Liver (tissue), 9 donors: ENCODE results near the gene BORCS5. TPM values are rescaled to one million over a fixed set of nuclear protein-coding genes. Genes with fewer than 3 reads are reported as not detected.

Experiments used
- DNase-seq: peaks from one replicate; pipeline ENCODE4 v3.0.0-alpha.2; 2017; ENCODE audit warnings: low spot score
- H3K27ac ChIP-seq, 2 donors: one replicate each; pipeline ENCODE4 v1.7.0; 2013; ENCODE audit warnings: inconsistent platforms in 2 of 2, low read length in 2 of 2, control low read depth in 1 of 2, low read depth in 1 of 2, mild to moderate bottlenecking in 1 of 2
- H3K27me3 ChIP-seq, 4 donors: one replicate each; pipeline versions ENCODE4 v1.6.1 to v1.7.0; 2013; ENCODE audit warnings: low read length in 3 of 4, inconsistent platforms in 1 of 4, mild to moderate bottlenecking in 1 of 4, moderate library complexity in 1 of 4; ENCODE audit not compliant: control insufficient read depth in 4 of 4, insufficient read depth in 4 of 4
- H3K36me3 ChIP-seq, 4 donors: one replicate each; pipeline versions ENCODE4 v1.6.1 to v1.7.0; 2013; ENCODE audit warnings: low read length in 3 of 4, mild to moderate bottlenecking in 3 of 4, low read depth in 1 of 4, moderate library complexity in 1 of 4; ENCODE audit not compliant: control insufficient read depth in 4 of 4, insufficient read depth in 3 of 4
- H3K4me1 ChIP-seq, 4 donors: one replicate each; pipeline versions ENCODE4 v1.6.1 to v1.7.0; 2013; ENCODE audit warnings: low read length in 3 of 4, mild to moderate bottlenecking in 3 of 4, moderate library complexity in 1 of 4; ENCODE audit not compliant: control insufficient read depth in 4 of 4, insufficient read depth in 4 of 4
- H3K4me3 ChIP-seq, 3 donors: one replicate each; pipeline versions ENCODE4 v1.6.1 to v1.7.0; 2013; ENCODE audit warnings: low read length in 3 of 3, control low read depth in 1 of 3, low read depth in 1 of 3, mild to moderate bottlenecking in 1 of 3
- H3K9ac ChIP-seq, 2 donors: one replicate each; pipeline ENCODE4 v1.7.0; 2013; ENCODE audit warnings: low read length in 2 of 2, mild to moderate bottlenecking in 2 of 2, moderate library complexity in 2 of 2, control low read depth in 1 of 2, low read depth in 1 of 2
- H3K9me3 ChIP-seq, 4 donors: one replicate each; pipeline versions ENCODE4 v1.6.1 to v1.7.0; 2013; ENCODE audit warnings: low read length in 3 of 4; ENCODE audit not compliant: control insufficient read depth in 4 of 4
- EGR1 ChIP-seq, 2 donors: IDR thresholded peaks; 2 replicates each; pipeline ENCODE4 v1.6.1; 2016 to 2018; ENCODE audit warnings: antibody characterized with exemption in 2 of 2, low read depth in 2 of 2
- FOXA1 ChIP-seq: IDR thresholded peaks from 2 replicates; pipeline ENCODE4 v1.6.1; 2016; ENCODE audit warnings: antibody characterized with exemption
- FOXA2 ChIP-seq: IDR thresholded peaks from 2 replicates; pipeline ENCODE4 v1.6.1; 2016; ENCODE audit warnings: antibody characterized with exemption
- GABPA ChIP-seq, 2 donors: IDR thresholded peaks in 1 of 2; conservative IDR thresholded peaks in 1 of 2; 2 replicates each; pipeline ENCODE4 v1.6.1; 2016; ENCODE audit warnings: antibody characterized with exemption in 2 of 2, mild to moderate bottlenecking in 1 of 2, moderate library complexity in 1 of 2
- HNF4A ChIP-seq, 2 donors: conservative IDR thresholded peaks; 2 replicates each; pipeline ENCODE4 v1.6.1; 2016; ENCODE audit warnings: antibody characterized with exemption in 2 of 2, mild to moderate bottlenecking in 2 of 2
- HNF4G ChIP-seq: IDR thresholded peaks from 2 replicates; pipeline ENCODE4 v1.6.1; 2016; ENCODE audit warnings: antibody characterized with exemption
- JUND ChIP-seq, 2 donors: IDR thresholded peaks; 2 replicates each; pipeline ENCODE4 v1.6.1; 2016; ENCODE audit warnings: antibody characterized with exemption in 2 of 2
- NR2F2 ChIP-seq: IDR thresholded peaks from 2 replicates; pipeline ENCODE4 v1.6.1; 2016; ENCODE audit warnings: antibody characterized with exemption
- RAD21 ChIP-seq, 2 donors: IDR thresholded peaks; 2 replicates each; pipeline ENCODE4 v1.6.1; 2016; ENCODE audit warnings: antibody characterized with exemption in 2 of 2, mild to moderate bottlenecking in 2 of 2
- RXRA ChIP-seq, 2 donors: IDR thresholded peaks; 2 replicates each; pipeline ENCODE4 v1.6.1; 2017 to 2018; ENCODE audit warnings: antibody characterized with exemption in 2 of 2, mild to moderate bottlenecking in 1 of 2
- SP1 ChIP-seq: IDR thresholded peaks from 2 replicates; pipeline ENCODE4 v1.6.1; 2018; ENCODE audit warnings: antibody characterized with exemption, mild to moderate bottlenecking
- TAF1 ChIP-seq: conservative IDR thresholded peaks from 2 replicates; pipeline ENCODE4 v1.6.1; 2016; ENCODE audit warnings: antibody characterized with exemption, mild to moderate bottlenecking
- YY1 ChIP-seq: IDR thresholded peaks from 2 replicates; pipeline ENCODE4 v1.6.1; 2016; ENCODE audit warnings: antibody characterized with exemption, mild to moderate bottlenecking
- WGBS: extraction: QIAGEN DNeasy Blood & Tissue Kit; methylation state at CpG from one replicate; pipeline ENCODE4 v1.1.7; 2013; 5-methylcytosine and 5-hydroxymethylcytosine counted together
- polyA plus RNA-seq, 2 donors: library from polyadenylated mRNA; stranded (reverse) in 1 of 2; unstranded in 1 of 2; fragments of 200-250 nt in 1 of 2; fragments of >200 nt in 1 of 2; fragmentation: Nextera tagmentation in 1 of 2; extraction: Ambion mirVana in 1 of 2; gene quantifications; one replicate each; pipeline versions ENCODE4 v1.2.1 to v1.2.3, GENCODE V29; 2013 to 2015
- total RNA-seq, 2 donors: library from RNA; depleted of rRNA; stranded (reverse); fragments of >200 nt; gene quantifications; one replicate each; pipeline ENCODE4 v1.2.3, GENCODE V29; 2014
- TF ChIP-seq, protein P1 (sequence below): IDR thresholded peaks from 2 replicates; pipeline ENCODE4 v1.6.1; 2016; ENCODE audit warnings: antibody characterized with exemption
- TF ChIP-seq, protein P2 (sequence below): IDR thresholded peaks from 2 replicates; pipeline ENCODE4 v1.6.1; 2016; ENCODE audit warnings: antibody characterized with exemption
- TF ChIP-seq, protein P3 (sequence below): IDR thresholded peaks from 2 replicates; pipeline ENCODE4 v1.6.1; 2016; ENCODE audit warnings: antibody characterized with exemption, mild to moderate bottlenecking
- TF ChIP-seq, protein P4 (sequence below): IDR thresholded peaks from 2 replicates; pipeline ENCODE4 v1.6.1; 2016; ENCODE audit warnings: antibody characterized with exemption
- TF ChIP-seq, protein P5 (sequence below): fragments of 150-350 bp; IDR thresholded peaks from 2 replicates; pipeline ENCODE4 v1.5.1; 2017; ENCODE audit warnings: improper control_type of control experiment, low read depth, low read length; ENCODE audit not compliant: missing input control
- donor health status: healthy.
- donor health status: healthy.
- donor health status: healthy.
- donor health status: healthy.
- donor health status: healthy.

BORCS5 gene
- total and polyA plus RNA-seq, 4 donors = 4.5 to 11.4 (median 8.1) TPM

DNA sequence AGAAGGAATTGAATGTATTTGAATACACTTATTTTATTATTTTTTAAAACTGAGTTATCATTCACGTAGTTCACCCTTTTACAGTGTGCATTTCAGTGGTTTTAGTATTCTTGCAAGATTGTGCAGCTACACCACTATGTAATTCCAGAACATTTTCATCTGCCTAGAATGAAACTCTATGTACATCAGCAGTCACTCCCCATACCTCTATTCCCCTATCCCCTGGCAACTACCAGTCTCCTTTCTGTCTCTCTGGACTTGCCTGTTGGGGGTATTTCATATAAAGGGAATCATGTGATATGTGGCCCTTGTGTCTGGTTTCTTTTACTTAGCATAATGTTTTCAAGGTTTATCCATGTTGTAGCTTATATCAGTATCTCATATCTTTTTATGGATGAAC is 96.8 kb downstream of the BORCS5 start:
- no peak overlapping the region for H3K9ac ChIP-seq
- 100% methylated on average over 1 of the region's 1 CpG for WGBS
- H3K27ac ChIP-seq = no peak overlapping the region
- DNase-seq = no peak
- no peaks in the 10 kb centered on the region for H3K36me3 ChIP-seq
- H3K9me3 ChIP-seq = no peaks in the 10 kb centered on the region
- peaks cover 2 to 20% (median 9%) of the 10 kb centered on the region in 4 donors for H3K4me1 ChIP-seq
- TF ChIP-seq HNF4G (no peak), JUND (IDR thresholded peaks at IDR 0.05) (no peak), GABPA (IDR thresholded peaks at IDR 0.05 in 1 of 2, conservative IDR thresholded peaks at IDR 0.05 in 1 of 2) (no peak), HNF4A (conservative IDR thresholded peaks at IDR 0.05) (no peak), RXRA (IDR thresholded peaks at IDR 0.05) (no peak), YY1 (no peak), RAD21 (IDR thresholded peaks at IDR 0.05) (no peak), FOXA2 (no peak), SP1 (no peak), EGR1 (IDR thresholded peaks at IDR 0.05; ENCODE audit: low read depth in 2 of 2) (no peak), FOXA1 (no peak), TAF1 (no peak), NR2F2 (no peak)
- TF ChIP-seq, protein P1, sequence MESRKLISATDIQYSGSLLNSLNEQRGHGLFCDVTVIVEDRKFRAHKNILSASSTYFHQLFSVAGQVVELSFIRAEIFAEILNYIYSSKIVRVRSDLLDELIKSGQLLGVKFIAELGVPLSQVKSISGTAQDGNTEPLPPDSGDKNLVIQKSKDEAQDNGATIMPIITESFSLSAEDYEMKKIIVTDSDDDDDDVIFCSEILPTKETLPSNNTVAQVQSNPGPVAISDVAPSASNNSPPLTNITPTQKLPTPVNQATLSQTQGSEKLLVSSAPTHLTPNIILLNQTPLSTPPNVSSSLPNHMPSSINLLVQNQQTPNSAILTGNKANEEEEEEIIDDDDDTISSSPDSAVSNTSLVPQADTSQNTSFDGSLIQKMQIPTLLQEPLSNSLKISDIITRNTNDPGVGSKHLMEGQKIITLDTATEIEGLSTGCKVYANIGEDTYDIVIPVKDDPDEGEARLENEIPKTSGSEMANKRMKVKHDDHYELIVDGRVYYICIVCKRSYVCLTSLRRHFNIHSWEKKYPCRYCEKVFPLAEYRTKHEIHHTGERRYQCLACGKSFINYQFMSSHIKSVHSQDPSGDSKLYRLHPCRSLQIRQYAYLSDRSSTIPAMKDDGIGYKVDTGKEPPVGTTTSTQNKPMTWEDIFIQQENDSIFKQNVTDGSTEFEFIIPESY = no peak
- TF ChIP-seq, protein P2, sequence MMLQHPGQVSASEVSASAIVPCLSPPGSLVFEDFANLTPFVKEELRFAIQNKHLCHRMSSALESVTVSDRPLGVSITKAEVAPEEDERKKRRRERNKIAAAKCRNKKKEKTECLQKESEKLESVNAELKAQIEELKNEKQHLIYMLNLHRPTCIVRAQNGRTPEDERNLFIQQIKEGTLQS = no peak
- TF ChIP-seq, protein P3, sequence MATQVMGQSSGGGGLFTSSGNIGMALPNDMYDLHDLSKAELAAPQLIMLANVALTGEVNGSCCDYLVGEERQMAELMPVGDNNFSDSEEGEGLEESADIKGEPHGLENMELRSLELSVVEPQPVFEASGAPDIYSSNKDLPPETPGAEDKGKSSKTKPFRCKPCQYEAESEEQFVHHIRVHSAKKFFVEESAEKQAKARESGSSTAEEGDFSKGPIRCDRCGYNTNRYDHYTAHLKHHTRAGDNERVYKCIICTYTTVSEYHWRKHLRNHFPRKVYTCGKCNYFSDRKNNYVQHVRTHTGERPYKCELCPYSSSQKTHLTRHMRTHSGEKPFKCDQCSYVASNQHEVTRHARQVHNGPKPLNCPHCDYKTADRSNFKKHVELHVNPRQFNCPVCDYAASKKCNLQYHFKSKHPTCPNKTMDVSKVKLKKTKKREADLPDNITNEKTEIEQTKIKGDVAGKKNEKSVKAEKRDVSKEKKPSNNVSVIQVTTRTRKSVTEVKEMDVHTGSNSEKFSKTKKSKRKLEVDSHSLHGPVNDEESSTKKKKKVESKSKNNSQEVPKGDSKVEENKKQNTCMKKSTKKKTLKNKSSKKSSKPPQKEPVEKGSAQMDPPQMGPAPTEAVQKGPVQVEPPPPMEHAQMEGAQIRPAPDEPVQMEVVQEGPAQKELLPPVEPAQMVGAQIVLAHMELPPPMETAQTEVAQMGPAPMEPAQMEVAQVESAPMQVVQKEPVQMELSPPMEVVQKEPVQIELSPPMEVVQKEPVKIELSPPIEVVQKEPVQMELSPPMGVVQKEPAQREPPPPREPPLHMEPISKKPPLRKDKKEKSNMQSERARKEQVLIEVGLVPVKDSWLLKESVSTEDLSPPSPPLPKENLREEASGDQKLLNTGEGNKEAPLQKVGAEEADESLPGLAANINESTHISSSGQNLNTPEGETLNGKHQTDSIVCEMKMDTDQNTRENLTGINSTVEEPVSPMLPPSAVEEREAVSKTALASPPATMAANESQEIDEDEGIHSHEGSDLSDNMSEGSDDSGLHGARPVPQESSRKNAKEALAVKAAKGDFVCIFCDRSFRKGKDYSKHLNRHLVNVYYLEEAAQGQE = no peak
- TF ChIP-seq, protein P4, sequence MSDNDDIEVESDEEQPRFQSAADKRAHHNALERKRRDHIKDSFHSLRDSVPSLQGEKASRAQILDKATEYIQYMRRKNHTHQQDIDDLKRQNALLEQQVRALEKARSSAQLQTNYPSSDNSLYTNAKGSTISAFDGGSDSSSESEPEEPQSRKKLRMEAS = no peak
- TF ChIP-seq, protein P5, sequence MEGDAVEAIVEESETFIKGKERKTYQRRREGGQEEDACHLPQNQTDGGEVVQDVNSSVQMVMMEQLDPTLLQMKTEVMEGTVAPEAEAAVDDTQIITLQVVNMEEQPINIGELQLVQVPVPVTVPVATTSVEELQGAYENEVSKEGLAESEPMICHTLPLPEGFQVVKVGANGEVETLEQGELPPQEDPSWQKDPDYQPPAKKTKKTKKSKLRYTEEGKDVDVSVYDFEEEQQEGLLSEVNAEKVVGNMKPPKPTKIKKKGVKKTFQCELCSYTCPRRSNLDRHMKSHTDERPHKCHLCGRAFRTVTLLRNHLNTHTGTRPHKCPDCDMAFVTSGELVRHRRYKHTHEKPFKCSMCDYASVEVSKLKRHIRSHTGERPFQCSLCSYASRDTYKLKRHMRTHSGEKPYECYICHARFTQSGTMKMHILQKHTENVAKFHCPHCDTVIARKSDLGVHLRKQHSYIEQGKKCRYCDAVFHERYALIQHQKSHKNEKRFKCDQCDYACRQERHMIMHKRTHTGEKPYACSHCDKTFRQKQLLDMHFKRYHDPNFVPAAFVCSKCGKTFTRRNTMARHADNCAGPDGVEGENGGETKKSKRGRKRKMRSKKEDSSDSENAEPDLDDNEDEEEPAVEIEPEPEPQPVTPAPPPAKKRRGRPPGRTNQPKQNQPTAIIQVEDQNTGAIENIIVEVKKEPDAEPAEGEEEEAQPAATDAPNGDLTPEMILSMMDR = no peak
- H3K27me3 ChIP-seq = no peaks in the 10 kb centered on the region
- no peak overlapping the region for H3K4me3 ChIP-seq
